OCI-LY1 (cell line): ENCODE data around the gene TTBK1.

Experiments
- H2AFZ ChIP-seq: fragments of 200-600 bp; sonication (generic), shearing (Covaris generic); 2 replicates; pipeline ENCODE4 v1.6.0; 2014; ENCODE audit warnings: antibody characterized with exemption, mild to moderate bottlenecking, low read length
- H3F3A ChIP-seq: fragments of 200-600 bp; sonication (generic), shearing (Covaris generic); 2 replicates; pipeline ENCODE4 v1.6.0; 2014; ENCODE audit warnings: mild to moderate bottlenecking, antibody characterized with exemption, low read length, moderate library complexity; ENCODE audit not compliant: insufficient read depth
- H3K27ac ChIP-seq: fragments of 200-600 bp; sonication (generic); 2 replicates; pipeline ENCODE4 v1.5.1; 2014; ENCODE audit warnings: low read length, mixed run types, mild to moderate bottlenecking, low read depth; ENCODE audit not compliant: poor library complexity, severe bottlenecking
- H3K27me3 ChIP-seq: fragments of 200-600 bp; sonication (generic); 2 replicates; pipeline ENCODE4 v1.6.0; 2014; ENCODE audit warnings: antibody characterized with exemption, mild to moderate bottlenecking, low read length, moderate library complexity; ENCODE audit not compliant: insufficient read depth
- H3K36me3 ChIP-seq: fragments of 200-600 bp; sonication (generic); 2 replicates; pipeline ENCODE4 v1.6.1; 2014; ENCODE audit warnings: mild to moderate bottlenecking, antibody characterized with exemption, low read length, moderate library complexity, mixed read lengths; ENCODE audit not compliant: insufficient read depth
- H3K4me1 ChIP-seq: fragments of 200-600 bp; sonication (generic); 2 replicates; pipeline ENCODE4 v1.5.1; 2014; ENCODE audit warnings: mild to moderate bottlenecking, low read length, moderate library complexity; ENCODE audit not compliant: insufficient read depth, severe bottlenecking
- H3K4me2 ChIP-seq: fragments of 200-600 bp; sonication (generic), shearing (Covaris generic); 2 replicates; pipeline ENCODE4 v1.6.1; 2014; ENCODE audit warnings: low read length
- H3K4me3 ChIP-seq: fragments of 200-600 bp; sonication (generic); 2 replicates; pipeline ENCODE4 v1.5.1; 2014; ENCODE audit warnings: low read length, low read depth, mild to moderate bottlenecking, mixed read lengths; ENCODE audit not compliant: poor library complexity, severe bottlenecking
- H3K79me2 ChIP-seq: fragments of 200-600 bp; shearing (Covaris generic); 2 replicates; pipeline ENCODE4 v1.6.1; 2016; ENCODE audit warnings: mixed run types, low read length, mixed read lengths; ENCODE audit not compliant: insufficient read depth
- H3K9ac ChIP-seq: fragments of 200-600 bp; sonication (generic), shearing (Covaris generic); 2 replicates; pipeline ENCODE4 v1.6.1; 2014; ENCODE audit warnings: mild to moderate bottlenecking, low read length, mixed read lengths
- H3K9me2 ChIP-seq: fragments of 200-600 bp; sonication (generic), shearing (Covaris generic); 2 replicates; pipeline ENCODE4 v1.6.1; 2014; ENCODE audit warnings: low read depth, mild to moderate bottlenecking, low read length, mixed read lengths
- H3K9me3 ChIP-seq: fragments of 200-600 bp; shearing (Covaris generic); 2 replicates; pipeline ENCODE4 v1.6.1; 2014; ENCODE audit warnings: low read length, mixed read lengths
- H4K20me1 ChIP-seq: fragments of 200-600 bp; sonication (generic), shearing (Covaris generic); 2 replicates; pipeline ENCODE4 v1.6.0; 2016; ENCODE audit warnings: mild to moderate bottlenecking, low read length; ENCODE audit not compliant: insufficient read depth
- EZH2 ChIP-seq: fragments of 200-600 bp; sonication (generic), shearing (Covaris generic); IDR thresholded peaks from 2 replicates; pipeline ENCODE4 v1.8.0; 2017; ENCODE audit warnings: borderline replicate concordance, mixed run types, mild to moderate bottlenecking, antibody characterized with exemption, low read length, moderate library complexity, mixed read lengths
- TF ChIP-seq, protein P1 (sequence below): fragments of 200-600 bp; sonication (generic), shearing (Covaris generic); IDR thresholded peaks from 2 replicates; pipeline ENCODE4 v1.5.1; 2017; ENCODE audit warnings: mild to moderate bottlenecking, antibody characterized with exemption, low read length, moderate library complexity, mixed read lengths

TTBK1 gene

GRCh38 chr6:43295456-43295855 is 52.2 kb downstream of the TTBK1 start:
- Histone ChIP-seq H3K36me3 (no peaks in the 10 kb centered on the region), H3F3A (no peaks in the 10 kb centered on the region), H2AFZ (no peak overlapping the region), H3K79me2 (no peaks in the 10 kb centered on the region), H3K9me3 (no peaks in the 10 kb centered on the region), H3K4me1 (no peaks in the 10 kb centered on the region), H3K27ac (no peak overlapping the region), H3K4me2 (no peak overlapping the region), H3K9me2 (no peaks in the 10 kb centered on the region), H4K20me1 (no peaks in the 10 kb centered on the region), H3K27me3 (0 out of 2 replicates have a peak, but pooled peaks cover 5% of the 10 kb centered on the region), H3K4me3 (no peak overlapping the region), H3K9ac (no peak overlapping the region)
- no peak for TF ChIP-seq EZH2
- TF ChIP-seq, protein P1, sequence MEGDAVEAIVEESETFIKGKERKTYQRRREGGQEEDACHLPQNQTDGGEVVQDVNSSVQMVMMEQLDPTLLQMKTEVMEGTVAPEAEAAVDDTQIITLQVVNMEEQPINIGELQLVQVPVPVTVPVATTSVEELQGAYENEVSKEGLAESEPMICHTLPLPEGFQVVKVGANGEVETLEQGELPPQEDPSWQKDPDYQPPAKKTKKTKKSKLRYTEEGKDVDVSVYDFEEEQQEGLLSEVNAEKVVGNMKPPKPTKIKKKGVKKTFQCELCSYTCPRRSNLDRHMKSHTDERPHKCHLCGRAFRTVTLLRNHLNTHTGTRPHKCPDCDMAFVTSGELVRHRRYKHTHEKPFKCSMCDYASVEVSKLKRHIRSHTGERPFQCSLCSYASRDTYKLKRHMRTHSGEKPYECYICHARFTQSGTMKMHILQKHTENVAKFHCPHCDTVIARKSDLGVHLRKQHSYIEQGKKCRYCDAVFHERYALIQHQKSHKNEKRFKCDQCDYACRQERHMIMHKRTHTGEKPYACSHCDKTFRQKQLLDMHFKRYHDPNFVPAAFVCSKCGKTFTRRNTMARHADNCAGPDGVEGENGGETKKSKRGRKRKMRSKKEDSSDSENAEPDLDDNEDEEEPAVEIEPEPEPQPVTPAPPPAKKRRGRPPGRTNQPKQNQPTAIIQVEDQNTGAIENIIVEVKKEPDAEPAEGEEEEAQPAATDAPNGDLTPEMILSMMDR: no peak

DNA sequence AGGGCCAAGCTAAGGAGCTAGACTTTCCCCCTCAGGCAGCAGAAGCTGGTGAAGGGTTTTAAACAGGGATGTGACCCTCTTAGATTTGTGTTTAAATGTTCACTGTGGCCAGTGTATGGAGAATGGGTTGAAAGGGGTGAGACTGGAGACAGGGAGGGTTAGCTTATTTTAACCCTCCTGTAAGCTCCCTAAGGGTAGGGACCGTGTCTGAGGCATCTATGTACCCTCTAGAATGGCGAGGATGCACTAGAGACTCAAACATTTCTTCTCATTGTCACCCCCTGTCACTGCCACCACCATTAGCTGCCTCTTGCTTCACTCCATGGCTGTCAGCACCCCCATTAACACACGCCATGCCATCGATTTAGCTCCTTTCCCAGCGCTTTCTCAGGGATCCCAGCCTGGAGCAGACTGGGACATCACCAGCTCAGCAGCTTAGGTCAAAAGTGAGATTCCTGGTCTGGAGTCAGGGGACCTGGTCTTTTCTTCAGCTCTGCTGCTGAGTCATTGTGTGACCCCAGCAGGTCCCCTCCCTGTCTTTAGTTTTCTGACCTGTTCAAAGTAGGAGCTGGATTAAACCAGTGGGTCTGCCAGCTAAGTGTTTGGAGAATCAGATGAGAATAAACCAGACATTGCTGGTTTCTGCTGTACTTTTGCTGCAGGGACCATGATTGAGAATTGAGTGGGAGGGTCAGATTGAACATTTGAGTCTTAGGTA is 53.7 kb downstream of the TTBK1 start:
- H3K9ac ChIP-seq: no peak overlapping the region

DNA sequence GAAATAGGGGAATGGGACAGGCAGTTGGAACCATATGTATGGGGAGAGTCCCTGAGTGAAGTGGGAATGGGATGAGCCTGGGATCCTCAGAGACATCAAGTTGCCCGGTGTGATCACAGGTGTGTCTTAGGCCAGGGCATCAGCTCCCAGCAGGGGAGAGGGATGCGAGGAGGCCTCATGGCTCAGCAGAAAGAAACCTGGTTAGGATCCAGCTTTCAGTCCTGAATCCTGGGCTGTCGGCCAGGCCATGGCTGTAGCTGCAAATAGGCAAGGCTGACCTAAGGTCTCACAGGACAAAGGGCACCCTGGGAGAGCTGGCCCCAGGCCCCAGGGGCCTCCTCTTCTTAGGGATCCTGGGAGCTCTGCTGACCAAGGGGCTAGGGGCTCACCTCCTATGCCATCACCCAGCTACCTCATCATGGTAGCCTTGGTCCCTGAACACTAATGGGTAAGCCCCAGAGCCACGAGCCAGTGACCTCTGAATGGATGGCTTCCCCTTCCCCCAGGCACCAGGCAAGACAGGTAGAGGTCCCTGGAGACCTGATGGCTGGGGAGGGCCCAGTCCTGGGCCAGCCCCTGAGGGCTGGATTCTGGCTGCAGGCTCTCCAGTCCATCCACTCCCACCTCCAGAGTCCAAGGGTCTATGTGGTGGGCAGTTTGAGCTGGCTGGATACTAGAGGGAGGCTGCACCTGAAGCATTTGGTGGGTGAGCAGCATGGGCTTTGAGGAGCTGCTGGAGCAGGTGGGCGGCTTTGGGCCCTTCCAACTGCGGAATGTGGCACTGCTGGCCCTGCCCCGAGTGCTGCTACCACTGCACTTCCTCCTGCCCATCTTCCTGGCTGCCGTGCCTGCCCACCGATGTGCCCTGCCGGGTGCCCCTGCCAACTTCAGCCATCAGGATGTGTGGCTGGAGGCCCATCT is 54.6 kb downstream of the TTBK1 start, which contains the start of gene SLC22A7:
TSS of gene SLC22A7 (plus strand) at position 617 of the 921 bp plus-strand sequence. CDS start at position 716, 99 bp downstream.
- H3K9ac ChIP-seq: no peak within 1 kb of the TSS
- no peaks in the 10 kb centered on the region for H3K36me3 ChIP-seq
- no peak within 1 kb of the TSS for H2AFZ ChIP-seq
- H3K4me2 ChIP-seq: no peak within 1 kb of the TSS
- H3F3A ChIP-seq: no peaks in the 10 kb centered on the region
- H4K20me1 ChIP-seq: no peaks in the 10 kb centered on the region
- no peaks in the 10 kb centered on the region for H3K79me2 ChIP-seq
- H3K9me2 ChIP-seq: no peaks in the 10 kb centered on the region
- no peaks in the 10 kb centered on the region for H3K9me3 ChIP-seq
- H3K4me3 ChIP-seq: no peak within 1 kb of the TSS
- H3K27me3 ChIP-seq: 0 out of 2 replicates have a peak, but pooled peaks cover 5% of the 10 kb centered on the region
- no peaks in the 10 kb centered on the region for H3K4me1 ChIP-seq
- H3K27ac ChIP-seq: no peak within 1 kb of the TSS
- TF ChIP-seq, protein P1: no peak
- no peak for TF ChIP-seq EZH2

More for the DNA sequence above, 53.7 kb downstream of the TTBK1 start:
- no peaks in the 10 kb centered on the region for H3K36me3 ChIP-seq
- no peaks in the 10 kb centered on the region for H3K9me2 ChIP-seq
- no peaks in the 10 kb centered on the region for H4K20me1 ChIP-seq
- H3K4me3 ChIP-seq: no peak overlapping the region
- H2AFZ ChIP-seq: no peak overlapping the region
- no peak overlapping the region for H3K27ac ChIP-seq
- H3K9me3 ChIP-seq: no peaks in the 10 kb centered on the region
- H3K79me2 ChIP-seq: no peaks in the 10 kb centered on the region
- H3K4me1 ChIP-seq: no peaks in the 10 kb centered on the region
- 0 out of 2 replicates have a peak, but pooled peaks cover 5% of the 10 kb centered on the region for H3K27me3 ChIP-seq
- no peak overlapping the region for H3K4me2 ChIP-seq
- no peak for TF ChIP-seq EZH2
- TF ChIP-seq, protein P1: no peak
- H3F3A ChIP-seq: no peaks in the 10 kb centered on the region
